GM20000 (cell line): ENCODE results near the gene KCNMA1.

Experiments used
- DNase-seq: peaks from one replicate; pipeline ENCODE4 v3.0.0; 2012; ENCODE audit warnings: low spot score
- CTCF ChIP-seq: IDR thresholded peaks from 2 replicates; pipeline ENCODE4 v1.5.1; 2012; ENCODE audit warnings: mild to moderate bottlenecking, control low read depth; ENCODE audit errors: extremely low read depth, missing control alignments

KCNMA1 gene

GRCh38 chr10:77315496-77316129 lies 322.0 kb downstream of the KCNMA1 start:
- TF ChIP-seq CTCF: no peak
- no peak for DNase-seq

GRCh38 chr10:77313066-77313750 lies 324.4 kb downstream of the KCNMA1 start:
- no peak for TF ChIP-seq CTCF
- no peak for DNase-seq

- TF ChIP-seq CTCF: no peak
- DNase-seq: no peak
Measured at GRCh38 chr10:77311186-77311585, 326.4 kb downstream of the KCNMA1 start.

GRCh38 chr10:77310288-77310840 lies 327.2 kb downstream of the KCNMA1 start:
- TF ChIP-seq CTCF: no peak
- DNase-seq: no peak

GRCh38 chr10:77309509-77309908 lies 328.1 kb downstream of the KCNMA1 start:
- no peak for TF ChIP-seq CTCF
- DNase-seq: no peak

GRCh38 chr10:77309092-77309491 lies 328.5 kb downstream of the KCNMA1 start:
- TF ChIP-seq CTCF: no peak
- DNase-seq: no peak

- TF ChIP-seq CTCF: no peak
- DNase-seq: no peak
Measured at GRCh38 chr10:77308084-77308732, 329.4 kb downstream of the KCNMA1 start.
